Calu3 (cell line): ENCODE measurements around the gene KCNV2. TPM values are rescaled to one million over a fixed set of nuclear protein-coding genes. Genes with fewer than 3 reads are reported as not detected.

Source experiments
- BruUV-seq: library from RNA; stranded (reverse); fragments of 400-500 nt; replicated peaks from 2 replicates; lab custom pipeline; 2021; lab: Mats Ljungman, UMichigan
- CTCF ChIA-PET: fragments of 300-600 bp; sonication (Branson Sonifier 250); formaldehyde crosslinking; loops from one replicate; lab custom pipeline; 2022; ENCODE audit warnings: antibody characterized with exemption; lab: Charles Lee
- DNase-seq: peaks from one replicate; pipeline ENCODE4 v3.0.0; 2022
- H3K27ac Mint-ChIP-seq: one replicate; pipeline ENCODE4 v1.8.0; 2022; ENCODE audit warnings: mixed read lengths; ENCODE audit not compliant: unreplicated experiment
- H3K27me3 Mint-ChIP-seq: one replicate; pipeline ENCODE4 v1.8.0; 2022; ENCODE audit warnings: mixed read lengths; ENCODE audit not compliant: unreplicated experiment
- H3K36me3 Mint-ChIP-seq: one replicate; pipeline ENCODE4 v1.8.0; 2022; ENCODE audit warnings: mild to moderate bottlenecking, moderate library complexity, mixed read lengths; ENCODE audit not compliant: insufficient read depth, unreplicated experiment
- H3K4me1 Mint-ChIP-seq: one replicate; pipeline ENCODE4 v1.8.0; 2022; ENCODE audit warnings: mild to moderate bottlenecking, low read depth, mixed read lengths; ENCODE audit not compliant: unreplicated experiment
- H3K4me3 Mint-ChIP-seq: one replicate; pipeline ENCODE4 v1.8.0; 2022; ENCODE audit warnings: mild to moderate bottlenecking, low read depth, moderate library complexity, mixed read lengths; ENCODE audit not compliant: unreplicated experiment
- H3K9me3 Mint-ChIP-seq: one replicate; pipeline ENCODE4 v1.8.0; 2022; ENCODE audit warnings: low read depth, mixed read lengths; ENCODE audit not compliant: unreplicated experiment
- CTCF ChIP-seq: fragments of 200-600 bp; IDR thresholded peaks from one replicate; pipeline ENCODE4 v1.8.0; 2022; ENCODE audit warnings: antibody characterized with exemption; ENCODE audit not compliant: unreplicated experiment
- intact Hi-C: fragments of 100-400 bp; cut with micrococcal nuclease; formaldehyde crosslinking; loops from one replicate; pipeline ENCODE4 v1.10.0; 2022; ENCODE audit not compliant: unreplicated experiment
- total RNA-seq: library from RNA; stranded (reverse); gene quantifications from 2 replicates; pipeline ENCODE4 v1.2.3, GENCODE V29; 2022

KCNV2 gene
- total RNA-seq, 1 experiment from 2014 or later = not detected

- Mint-ChIP-seq H3K27me3 (no peaks in the 10 kb centered on the region), H3K4me1 (no peaks in the 10 kb centered on the region), H3K27ac (no peak overlapping the region), H3K9me3 (peaks cover 2% of the 10 kb centered on the region), H3K36me3 (no peaks in the 10 kb centered on the region), H3K4me3 (no peak overlapping the region)
- no peak for TF ChIP-seq CTCF
- no peak for DNase-seq
- CTCF ChIA-PET = no interaction called here
- BruUV-seq = no TSS peak
- intact Hi-C loops = no loop called here
Observed at GRCh38 chr9:2758162-2758897, 41.0 kb downstream of the KCNV2 start.

DNA sequence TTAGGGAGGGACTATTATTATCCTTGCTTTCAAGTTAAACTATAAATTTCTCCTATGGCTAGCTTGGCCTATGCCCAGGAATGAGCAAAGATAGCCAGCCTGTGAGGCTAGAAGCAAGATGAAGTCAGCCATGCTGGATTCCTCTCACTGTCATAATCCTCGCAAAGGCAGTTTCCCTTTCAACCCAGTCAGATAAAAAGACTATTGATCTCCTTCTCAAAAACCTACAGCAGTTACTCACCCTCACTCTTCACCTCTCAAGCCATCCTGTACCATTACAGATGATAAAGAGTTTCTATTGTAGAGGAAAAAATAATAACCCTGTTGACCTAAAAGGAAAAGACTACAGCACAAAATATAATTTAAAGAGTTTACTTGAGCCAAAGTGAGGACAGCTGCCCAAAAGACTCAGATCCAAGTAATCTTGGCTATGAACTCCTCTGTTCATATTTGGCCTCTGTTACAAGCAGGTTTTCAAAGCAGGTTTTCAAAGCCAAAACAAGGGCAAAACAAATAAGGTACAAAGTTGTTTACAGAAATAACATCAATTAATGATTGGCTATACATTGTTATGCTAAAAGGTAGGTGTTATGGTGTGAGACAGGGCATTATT is 41.7 kb downstream of the KCNV2 start:
- no TSS peak for BruUV-seq
- intact Hi-C loops = no loop called here
- CTCF ChIA-PET = no interaction called here
- TF ChIP-seq CTCF = no peak
- Mint-ChIP-seq H3K36me3 (peaks cover 3% of the 10 kb centered on the region), H3K4me3 (no peak overlapping the region), H3K27ac (no peak overlapping the region), H3K4me1 (no peaks in the 10 kb centered on the region), H3K9me3 (no peaks in the 10 kb centered on the region), H3K27me3 (no peaks in the 10 kb centered on the region)
- no peak for DNase-seq

DNA sequence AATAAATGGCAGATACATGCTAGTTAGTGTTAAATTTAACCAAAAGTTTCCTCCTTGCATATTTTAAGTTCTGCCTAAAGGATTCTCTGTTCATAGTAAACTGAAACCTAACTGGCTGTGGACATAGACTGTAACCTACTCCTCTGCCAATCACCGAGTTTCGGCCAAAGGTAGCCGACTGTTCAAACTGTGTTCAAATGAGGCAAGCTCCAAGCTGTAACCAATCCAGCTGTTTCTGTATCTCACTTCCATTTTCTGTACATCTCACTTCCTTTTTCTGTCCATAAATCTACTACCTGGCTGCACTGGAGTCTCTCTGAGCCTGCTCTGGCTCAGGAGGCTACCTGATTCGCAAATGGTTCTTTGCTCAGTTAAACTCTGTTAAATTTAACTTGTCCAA is 44.1 kb downstream of the KCNV2 start:
- BruUV-seq = no TSS peak
- peaks cover 10% of the 10 kb centered on the region for H3K4me1 Mint-ChIP-seq
- no peaks in the 10 kb centered on the region for H3K9me3 Mint-ChIP-seq

GRCh38 chr9:2764353-2764752 is 47.0 kb downstream of the KCNV2 start:
- peaks cover 10% of the 10 kb centered on the region for H3K4me1 Mint-ChIP-seq
- intact Hi-C loops = no loop called here
- TF ChIP-seq CTCF = no peak
- H3K27me3 Mint-ChIP-seq = no peaks in the 10 kb centered on the region
- peaks cover 5% of the 10 kb centered on the region for H3K36me3 Mint-ChIP-seq
- H3K4me3 Mint-ChIP-seq = no peak overlapping the region
- BruUV-seq = no TSS peak
- H3K9me3 Mint-ChIP-seq = no peaks in the 10 kb centered on the region
- CTCF ChIA-PET = no interaction called here
- DNase-seq = no peak
- H3K27ac Mint-ChIP-seq = no peak overlapping the region

More for the DNA sequence above, 44.1 kb downstream of the KCNV2 start:
- Mint-ChIP-seq H3K27me3 (no peaks in the 10 kb centered on the region), H3K27ac (no peak overlapping the region), H3K4me3 (no peak overlapping the region), H3K36me3 (peaks cover 5% of the 10 kb centered on the region)
- CTCF ChIA-PET = no interaction called here
- DNase-seq = no peak
- TF ChIP-seq CTCF = no peak
- intact Hi-C loops = no loop called here
